HG02763 (cell line): Measurements from ENCODE around the gene SAMD1.

Experiments used
- ATAC-seq: cut with Tn5 transposase; IDR thresholded peaks from one replicate; pipeline ENCODE4 v1.9.1; 2021; ENCODE audit warnings: mild to moderate bottlenecking, moderate library complexity; ENCODE audit not compliant: unreplicated experiment

The SAMD1 gene

DNA sequence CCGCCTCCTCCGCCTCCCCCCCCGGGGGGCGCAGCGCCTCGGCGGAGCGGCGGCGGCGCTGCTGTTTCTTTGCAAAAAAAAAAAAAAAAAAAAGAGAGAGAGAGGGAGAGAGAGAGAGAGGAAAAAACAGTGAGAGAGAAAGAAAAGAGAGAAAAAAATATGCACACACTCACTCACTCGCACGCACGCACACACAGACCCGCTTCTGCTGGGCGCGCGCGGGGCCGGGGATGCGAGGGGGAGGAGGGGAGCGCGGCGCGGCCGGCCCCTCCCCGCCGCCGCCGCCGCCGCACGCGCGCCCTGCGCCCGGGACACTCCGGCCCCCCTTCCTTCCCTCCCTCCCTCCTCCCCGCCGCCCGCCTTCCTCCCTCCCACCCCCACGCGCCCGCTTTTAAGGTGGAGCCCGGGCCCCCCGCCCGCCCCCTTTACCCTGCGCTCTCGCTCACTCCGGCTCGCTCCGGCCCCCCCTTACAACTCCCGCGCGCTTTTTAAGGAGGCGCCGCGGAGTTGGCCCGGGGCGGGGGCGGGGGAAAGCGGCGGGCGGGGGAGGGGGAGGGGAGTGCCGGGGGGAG is at the start of gene SAMD1:
SAMD1 (minus strand) TSS at position 243 of the 572 bp plus-strand sequence.
- ATAC-seq = peak; percentile 38

DNA sequence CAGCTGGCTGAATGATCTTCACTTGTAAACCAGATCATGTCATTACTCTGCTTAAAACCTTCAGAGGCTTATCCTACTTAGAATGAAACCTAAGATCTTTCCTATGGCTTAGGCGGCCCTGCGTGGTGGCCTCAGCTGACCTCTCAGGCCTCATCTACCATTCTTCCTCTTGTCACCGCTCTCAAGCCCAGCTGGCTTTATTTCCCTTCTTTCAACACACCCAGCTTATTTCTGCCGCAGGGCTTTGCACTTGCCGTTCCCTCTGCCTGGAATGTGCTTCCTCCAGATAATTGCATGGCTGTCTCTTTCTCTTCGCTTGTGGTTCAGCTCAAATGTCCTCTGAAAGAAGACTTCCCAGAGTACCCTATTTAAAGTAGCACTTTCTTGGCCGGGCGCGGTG is 49.4 kb upstream of the SAMD1 start:
- no peak for ATAC-seq

DNA sequence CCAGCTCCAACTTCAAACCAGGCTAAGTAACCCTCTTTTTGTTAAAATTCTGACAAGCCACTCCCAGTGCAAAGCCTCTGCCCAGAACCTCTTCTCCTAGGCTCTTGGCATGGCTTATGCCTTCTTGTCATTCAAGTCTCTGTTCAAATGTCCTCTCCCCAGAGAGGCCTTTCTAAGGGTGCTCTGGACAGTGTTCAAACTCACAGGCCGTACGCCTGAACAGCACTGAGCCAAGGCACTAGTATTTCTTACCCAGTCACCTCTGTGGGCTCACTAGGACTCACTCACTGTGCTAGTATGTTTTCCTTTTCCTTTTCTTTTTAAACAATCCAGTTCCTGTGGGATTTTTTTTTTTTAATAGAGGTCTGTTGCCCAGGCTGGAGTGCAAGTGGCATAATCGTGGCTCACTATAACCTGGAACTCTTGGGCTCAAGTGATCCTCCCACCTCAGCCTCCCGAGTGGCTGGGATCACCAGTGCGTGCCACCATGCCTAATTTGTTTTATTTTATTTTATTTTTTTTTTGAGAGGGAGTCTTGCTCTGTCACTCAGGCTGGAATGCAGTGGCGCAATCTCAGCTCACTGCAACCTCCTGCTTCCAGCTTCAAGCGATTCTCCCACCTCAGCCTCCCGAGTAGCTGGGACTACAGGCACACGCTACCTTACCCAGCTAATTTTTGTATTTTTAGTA is 48.2 kb upstream of the SAMD1 start:
- ATAC-seq = no peak

DNA sequence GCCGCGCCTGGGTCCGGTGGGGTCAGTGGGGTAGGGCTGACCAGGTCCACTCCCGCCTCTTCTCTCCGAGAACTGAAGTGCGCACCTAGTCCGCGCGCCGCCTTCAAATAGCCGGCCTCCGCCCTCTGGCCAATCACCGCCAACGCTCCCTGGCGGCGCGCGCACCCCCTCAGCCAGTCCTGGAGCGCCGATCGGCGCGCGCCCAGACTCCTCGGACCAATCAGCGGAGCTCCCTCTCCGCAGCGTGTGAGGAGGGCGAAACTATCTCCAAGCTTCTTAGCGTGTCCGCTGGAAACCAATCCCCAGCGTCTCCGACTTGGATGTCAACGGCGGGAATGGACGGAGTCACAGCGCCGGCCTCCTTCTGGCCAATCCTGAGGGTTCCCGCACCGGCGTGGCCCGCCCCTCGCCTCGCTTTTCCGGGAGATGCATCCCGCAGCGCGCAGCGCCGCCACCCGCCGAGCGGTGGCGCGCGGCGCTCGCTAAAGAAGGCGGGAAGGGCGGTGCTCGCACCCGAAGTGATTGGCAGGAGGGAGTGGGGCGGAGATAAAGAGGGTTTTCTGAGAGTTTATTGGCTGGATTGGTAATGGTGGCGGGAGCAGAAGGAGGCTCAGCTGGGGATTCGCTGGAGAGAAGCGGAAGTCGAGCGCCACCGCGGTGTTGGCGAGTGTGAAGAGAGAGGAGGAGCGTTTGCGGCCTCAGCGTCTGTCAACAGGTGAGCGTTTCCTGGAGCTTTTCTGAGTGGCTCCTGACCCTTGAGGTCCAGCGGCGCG is 46.1 kb upstream of the SAMD1 start, which contains the start of gene ASF1B:
ASF1B (minus strand) TSS at position 81 of the 773 bp plus-strand sequence. CDS start 133 bp downstream, outside the sequence.
- peak; percentile 80 for ATAC-seq

DNA sequence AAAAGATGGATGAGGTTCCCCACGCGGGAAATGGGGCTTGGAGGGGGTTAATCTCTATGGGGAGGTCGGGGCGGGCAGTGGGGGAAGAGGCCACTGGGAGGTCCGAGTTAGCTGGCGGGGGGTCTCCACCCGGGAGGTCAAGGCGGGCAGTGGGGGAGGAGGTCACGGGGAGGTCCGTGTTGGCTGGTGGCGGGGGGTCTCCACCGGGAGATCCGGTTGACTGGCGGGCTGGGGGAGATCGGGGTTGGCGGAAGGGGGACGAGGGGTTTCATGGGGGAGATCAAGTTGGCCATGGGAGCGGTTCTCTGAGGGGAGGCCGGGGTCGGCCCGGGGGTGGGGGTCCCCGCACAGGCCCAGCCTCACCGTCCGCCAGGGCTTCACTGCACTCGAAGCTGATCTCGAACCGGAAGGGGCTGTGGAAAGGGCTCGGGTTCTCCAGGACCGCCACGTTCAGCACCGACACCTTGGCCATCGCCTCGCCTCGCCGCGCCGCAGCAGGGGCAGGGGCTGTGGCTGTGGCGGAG is 45.5 kb upstream of the SAMD1 start:
- no peak for ATAC-seq

DNA sequence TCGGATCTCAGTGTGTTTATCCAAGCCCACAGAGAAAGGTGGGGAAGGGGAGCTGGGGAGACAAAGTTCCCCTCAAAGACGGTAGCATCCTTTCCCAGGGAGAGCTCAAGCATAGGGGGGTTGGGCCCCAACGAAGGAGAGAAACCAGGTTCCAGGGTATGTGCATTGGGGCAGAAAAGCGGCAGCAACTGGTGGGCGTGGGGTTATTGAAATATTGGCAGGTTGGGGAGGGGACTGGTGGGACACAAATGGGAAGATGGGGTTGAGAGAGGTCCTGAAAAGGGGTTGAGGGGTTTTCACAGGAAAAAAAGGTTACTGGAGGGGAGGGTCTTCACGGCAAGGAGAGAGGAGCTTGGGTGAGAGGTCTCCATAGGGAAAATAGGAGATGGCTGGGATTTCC is 44.8 kb upstream of the SAMD1 start:
- no peak for ATAC-seq

DNA sequence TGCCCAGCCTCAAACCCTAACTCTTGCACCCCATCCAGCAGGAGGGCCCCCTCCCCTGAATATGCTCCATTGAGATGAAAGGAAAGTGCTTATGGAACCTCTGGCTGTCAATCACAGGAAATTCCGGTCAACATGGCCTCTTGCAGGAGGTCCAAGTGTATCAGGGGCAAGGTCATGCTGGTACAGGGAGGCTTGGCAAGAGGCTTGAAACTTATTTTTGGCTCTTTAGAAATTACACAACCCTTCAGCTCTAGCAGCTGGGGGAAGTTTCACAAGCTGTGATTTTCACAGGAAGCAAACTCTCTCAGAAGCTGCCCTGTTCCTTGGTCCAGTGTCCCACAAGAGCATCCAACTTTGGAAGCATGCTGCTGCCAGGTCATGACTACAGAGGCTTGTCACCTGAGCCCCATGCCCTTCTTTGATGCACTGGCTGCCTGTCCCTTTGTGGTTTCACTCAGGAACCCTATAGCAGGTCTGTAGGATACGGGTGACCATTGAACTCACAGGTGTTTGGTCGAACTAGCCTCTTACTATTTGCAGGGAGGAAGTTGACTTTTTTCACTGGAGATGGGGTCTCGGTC is 37.5 kb upstream of the SAMD1 start:
- ATAC-seq = no peak

DNA sequence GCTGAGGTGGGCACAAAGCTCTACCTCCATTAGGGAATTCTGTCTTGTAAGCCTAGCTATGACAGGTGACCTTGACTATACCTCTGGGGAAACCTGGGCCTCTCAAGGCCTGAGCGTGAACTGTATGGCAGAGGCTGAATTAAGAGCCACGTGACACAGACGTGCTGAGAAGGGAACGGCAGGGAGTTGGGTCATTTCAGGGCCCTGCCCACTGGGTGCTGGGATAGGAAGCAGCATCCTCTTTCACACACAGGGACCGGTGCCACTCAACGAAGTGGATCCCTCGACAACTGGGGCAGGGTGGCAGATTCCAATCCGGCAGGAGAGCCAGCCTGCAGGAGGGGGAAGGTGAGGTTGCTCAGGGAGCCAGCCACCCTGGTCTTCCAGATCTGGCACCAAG is 36.6 kb upstream of the SAMD1 start:
- ATAC-seq = no peak

DNA sequence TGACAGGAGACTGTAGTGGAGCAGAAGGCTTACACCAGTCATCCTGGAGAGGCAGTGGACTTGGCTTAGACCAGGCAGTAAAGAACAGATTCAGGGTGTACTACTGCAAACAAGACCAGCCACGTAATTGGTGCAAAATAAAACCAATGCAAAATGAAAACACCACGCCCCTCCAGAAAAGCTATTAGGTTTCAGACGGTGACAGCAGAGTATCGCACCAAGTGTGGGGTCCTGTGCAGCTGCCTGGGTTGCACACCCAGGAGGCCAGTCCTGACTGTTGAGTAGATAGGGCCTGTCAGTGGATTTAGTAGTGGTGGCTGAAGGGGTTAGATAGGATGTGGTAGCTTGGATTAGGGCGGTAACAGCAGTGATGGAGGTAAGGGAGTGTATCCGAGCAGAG is 32.4 kb upstream of the SAMD1 start:
- no peak for ATAC-seq

DNA sequence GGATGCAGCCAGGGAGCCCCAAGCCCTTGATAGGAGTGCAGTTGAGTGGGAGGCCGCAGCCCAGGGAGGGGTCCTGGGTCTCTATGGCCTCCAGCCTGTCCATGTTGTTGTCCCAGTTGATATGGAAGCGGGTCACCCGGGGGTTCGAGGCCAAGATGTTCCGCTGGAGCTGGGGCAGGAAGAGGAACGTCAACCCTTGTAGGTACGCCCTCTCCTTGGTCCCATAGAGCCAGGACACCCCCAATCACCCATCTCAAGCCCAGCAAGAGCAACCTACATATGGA is 29.9 kb upstream of the SAMD1 start:
- no peak for ATAC-seq

DNA sequence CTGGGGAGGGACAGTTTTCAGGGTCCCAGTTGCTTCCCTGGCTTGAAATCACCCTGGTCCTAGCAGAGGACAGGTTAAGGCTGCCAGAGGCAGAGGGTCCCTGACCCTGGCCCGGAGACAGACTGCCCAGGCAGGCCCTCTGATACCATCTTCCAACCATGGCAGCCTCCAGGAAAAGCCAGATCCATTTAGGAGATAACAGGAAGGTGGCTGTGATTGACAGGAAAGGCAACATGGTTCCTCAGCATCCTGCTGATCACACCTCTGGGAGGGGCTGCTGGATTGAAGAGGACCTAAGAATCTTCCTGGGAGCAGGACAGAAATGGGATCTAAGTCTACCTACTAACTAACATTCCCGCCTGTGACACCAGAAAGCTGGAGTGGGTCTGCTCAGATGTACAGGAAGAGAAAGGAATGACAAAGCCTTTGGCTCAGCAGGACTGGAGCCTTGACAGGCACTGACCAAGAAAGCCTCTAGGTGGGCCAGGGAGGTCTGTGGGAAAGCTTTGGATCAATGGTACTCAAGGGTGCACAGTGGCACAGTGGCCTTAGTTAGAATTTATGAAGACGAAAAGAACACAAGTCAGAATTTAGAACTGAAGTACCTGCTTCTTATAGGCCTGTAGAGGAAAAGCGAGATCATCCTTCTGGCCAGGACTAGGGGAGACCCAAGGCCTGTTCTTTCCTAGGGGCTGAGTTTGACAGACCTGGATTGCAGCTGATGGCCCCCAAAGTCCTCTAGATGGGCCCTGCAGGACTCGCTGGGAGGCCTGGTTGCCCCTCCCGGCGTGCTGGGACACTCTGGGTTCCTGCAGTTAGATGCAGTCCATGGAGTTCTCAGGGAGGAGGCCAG is 29.3 kb upstream of the SAMD1 start:
- ATAC-seq = no peak

DNA sequence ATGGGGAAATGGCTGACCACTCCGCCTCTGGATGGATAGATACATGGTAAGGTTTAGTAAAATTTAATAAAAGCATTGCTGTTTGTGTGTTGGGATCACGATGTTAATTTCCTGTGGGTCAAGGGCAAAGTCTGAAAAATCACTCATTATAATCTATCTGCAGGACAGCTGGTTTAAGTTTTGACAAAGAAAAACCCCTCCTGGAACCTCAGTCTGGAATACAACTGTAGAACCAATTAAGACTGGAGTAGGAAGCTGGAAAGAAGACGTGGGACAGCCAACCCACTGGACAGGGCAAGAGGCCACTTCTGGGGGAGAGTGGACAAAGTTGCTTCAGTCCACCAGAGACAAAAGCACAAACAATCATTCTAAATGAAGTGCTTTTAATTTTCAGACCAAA is 28.6 kb upstream of the SAMD1 start:
- no peak for ATAC-seq

DNA sequence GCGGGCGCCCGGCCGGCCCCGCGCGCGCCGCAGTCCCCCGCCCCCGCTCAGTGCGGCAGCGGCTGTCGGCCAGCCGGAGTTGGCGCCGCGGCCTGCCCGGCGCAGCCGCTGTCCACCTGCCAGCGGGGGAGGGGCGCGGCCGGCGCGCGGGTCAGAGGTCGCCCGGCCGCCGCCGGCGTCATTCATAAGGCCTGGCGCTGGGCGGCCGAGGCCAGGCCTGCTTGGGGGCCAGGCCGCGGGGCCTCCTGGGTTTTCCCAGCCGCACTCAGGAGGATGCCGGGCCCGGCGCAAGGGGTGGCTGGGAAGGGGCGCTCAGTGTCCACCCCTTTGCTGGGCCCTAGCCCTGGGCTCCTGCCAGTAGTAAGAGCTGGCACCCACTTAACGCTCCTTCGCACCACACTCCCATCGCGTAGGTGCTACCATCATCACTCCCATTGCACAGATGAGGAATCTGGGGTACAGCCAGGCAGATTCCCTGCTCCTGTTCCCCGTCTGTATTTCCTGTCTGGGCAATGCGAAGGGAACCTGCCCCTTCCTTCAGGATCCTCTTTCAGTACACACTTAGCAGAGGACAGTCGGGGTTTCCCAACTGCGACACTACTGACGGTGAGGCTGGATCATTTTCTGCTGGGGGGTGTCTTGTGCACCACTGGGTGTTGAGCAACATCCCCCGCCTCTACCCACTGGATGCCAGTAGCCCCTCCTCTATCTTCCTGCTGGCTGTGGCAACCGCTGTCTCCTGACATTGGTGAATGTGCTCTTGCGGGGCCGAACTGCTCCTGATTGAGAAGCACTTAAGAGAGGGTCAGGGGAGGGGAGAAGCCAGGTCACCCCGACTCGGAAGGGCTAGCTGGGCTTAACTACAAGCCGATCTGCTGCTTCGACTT is 27.9 kb upstream of the SAMD1 start:
- ATAC-seq = no peak

DNA sequence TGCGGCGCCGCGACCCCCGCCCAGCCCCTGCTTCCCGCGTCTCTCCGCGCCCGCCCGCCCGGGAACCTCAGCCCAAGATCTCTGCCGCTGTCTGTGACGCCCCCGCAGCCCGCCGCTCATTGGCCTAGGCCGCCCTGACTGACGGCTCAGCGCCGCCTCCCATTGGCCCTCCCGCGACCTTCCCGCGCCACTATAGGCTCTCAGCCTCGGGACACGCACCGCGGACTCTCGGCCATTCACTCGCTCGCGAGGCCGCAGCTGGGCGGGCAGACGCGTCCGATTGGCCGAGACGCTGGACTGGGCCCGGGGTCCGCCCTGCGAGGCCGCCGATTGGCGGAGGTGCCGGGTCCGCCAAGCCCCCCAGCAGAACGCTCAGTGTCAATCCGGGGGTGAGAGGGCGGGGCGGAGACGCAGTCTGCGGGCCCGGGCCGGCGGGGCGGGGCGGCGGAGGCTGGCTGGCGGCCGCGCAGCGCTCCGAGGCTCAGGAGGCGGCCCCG is 27.2 kb upstream of the SAMD1 start, which contains the start of gene PRKACA:
PRKACA (minus strand) TSS at position 95 of the 497 bp plus-strand sequence. CDS start 215 bp downstream, outside the sequence.
- ATAC-seq = peak; percentile 89

DNA sequence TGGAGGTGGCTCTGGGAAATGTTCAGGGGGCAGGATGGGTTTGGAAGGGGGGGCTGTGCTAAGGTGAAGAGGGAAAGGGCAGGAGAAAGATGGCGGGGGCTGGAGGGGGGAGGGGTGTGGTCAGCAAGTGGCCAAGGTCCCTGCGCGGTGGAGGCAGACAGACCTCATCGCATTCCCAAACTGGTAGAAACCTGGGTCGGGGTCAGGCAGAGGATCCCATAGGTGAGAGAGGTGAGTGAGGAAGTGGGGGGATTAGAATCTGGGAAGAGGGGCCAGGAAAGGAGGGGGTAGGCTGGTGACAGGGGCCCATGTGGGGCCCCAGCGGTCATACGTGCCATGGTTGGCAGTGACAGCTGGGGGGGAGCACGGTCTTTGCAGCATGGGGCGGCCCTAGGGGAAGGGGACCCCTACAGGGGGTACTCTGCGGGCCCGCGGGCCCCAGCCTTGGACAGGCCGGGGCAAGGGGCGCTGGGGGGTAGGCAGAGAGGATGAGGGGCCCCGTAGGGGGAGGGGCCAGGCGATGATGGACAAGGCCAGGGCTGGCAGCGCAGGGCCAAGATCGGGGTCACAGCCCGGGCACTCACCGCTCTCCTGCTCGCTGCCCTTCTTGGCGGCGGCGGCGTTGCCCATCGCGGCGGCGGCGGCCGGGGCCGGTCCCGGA is 26.5 kb upstream of the SAMD1 start:
- peak; percentile 7 for ATAC-seq

DNA sequence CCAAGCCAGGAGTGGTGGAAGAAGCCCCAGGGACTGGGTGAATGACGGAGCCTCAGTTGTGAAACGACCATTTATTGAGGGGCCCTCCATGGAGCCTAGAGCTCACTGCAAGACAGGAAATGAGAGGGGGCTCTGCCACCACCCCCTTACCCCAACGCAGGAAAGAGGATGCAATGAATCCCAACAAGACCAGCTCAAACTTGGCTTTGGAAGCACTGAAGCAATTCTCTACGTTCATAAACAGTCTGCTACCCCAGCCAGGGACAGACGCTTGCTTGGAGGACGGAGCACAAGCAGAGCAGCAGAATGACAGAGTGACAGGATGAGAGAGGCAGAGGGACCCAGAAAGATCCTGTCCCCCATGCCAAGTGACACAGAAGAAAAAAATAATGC is 26.0 kb upstream of the SAMD1 start:
- no peak for ATAC-seq

DNA sequence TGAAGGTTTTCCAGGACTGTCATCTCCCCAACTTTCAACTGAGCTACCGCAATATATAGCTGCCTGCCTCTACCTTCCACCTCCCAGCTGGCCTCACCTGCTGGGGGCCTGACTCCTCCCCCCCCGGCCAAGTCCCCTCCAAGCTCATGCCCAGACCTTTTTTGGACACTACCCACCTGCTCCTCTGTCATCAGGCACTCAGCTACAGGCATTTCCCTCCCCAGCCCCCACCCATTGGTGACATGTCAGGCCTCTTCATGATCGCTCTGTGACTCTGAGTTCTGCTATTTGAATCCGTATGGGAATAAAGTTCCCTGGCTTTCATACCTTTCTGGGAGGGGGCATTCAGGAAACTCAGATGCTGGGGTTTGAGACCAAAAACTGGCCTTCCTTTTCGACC is 25.2 kb upstream of the SAMD1 start:
- ATAC-seq = no peak

DNA sequence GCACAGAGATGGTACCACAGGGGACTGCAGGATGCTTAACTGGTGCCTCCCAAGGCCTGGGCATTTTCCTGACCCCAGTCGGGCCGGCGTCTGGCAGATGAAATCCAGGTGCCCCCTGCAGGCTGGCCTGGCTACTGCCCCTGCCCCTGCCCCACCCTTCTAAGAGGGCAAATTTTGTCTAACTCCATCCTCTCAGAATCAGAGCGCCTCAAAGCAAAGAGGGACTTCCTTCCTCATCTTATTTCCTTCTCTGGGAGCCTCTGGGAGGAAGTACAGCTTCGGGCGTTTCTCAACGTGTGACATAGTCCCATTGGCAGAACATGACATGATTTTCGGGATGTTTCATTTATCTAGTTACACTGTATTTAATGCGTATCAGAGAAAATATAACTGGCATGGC is 24.3 kb upstream of the SAMD1 start:
- no peak for ATAC-seq

DNA sequence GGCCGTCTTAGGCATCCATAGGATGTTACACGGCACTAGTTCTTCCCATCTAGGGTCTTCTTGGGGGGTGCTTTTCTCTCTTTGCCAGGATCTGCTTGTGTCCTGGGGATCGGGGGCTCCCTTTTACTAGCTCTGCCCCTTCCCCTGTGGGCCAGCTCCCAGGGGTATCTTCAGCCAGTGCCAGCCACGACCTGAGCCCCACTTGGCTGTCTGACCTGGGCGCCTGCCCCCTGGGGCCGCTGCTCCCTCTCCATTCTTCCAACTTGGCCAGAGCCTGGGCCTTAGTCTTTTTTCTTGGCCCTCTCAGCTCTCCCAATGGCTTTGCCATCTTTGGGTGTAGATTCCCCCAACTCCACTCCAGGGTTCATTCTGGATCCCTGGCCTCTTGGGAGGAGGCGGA is 23.9 kb upstream of the SAMD1 start:
- ATAC-seq = no peak
